ENCODE results near the gene CCDC69.

The CCDC69 gene

GRCh38 chr5:151183456-151184245, 40.2 kb downstream of the CCDC69 start:
- H3K4me3 ChIP-seq (ENCODE audit: low read depth, low read length), result no peak overlapping the region
- TF ChIP-seq CTCF (conservative IDR thresholded peaks at IDR 0.05; ENCODE audit: low read depth, low read length), result no peak
- DNase-seq (ENCODE audit: low read depth), result no peak

GRCh38 chr5:151182976-151183375, 40.9 kb downstream of the CCDC69 start:
- H3K4me3 ChIP-seq (ENCODE audit: low read depth, low read length), result no peak overlapping the region
- DNase-seq (ENCODE audit: low read depth), result no peak
- no peak for TF ChIP-seq CTCF (conservative IDR thresholded peaks at IDR 0.05; ENCODE audit: low read depth, low read length)

GRCh38 chr5:151182524-151182900, 41.4 kb downstream of the CCDC69 start:
- H3K4me3 ChIP-seq (ENCODE audit: low read depth, low read length), result no peak overlapping the region
- no peak for DNase-seq (ENCODE audit: low read depth)
- TF ChIP-seq CTCF (conservative IDR thresholded peaks at IDR 0.05; ENCODE audit: low read depth, low read length), result no peak

GRCh38 chr5:151181818-151182523, 41.9 kb downstream of the CCDC69 start:
- peak; percentile 13 for DNase-seq (ENCODE audit: low read depth)
- H3K4me3 ChIP-seq (ENCODE audit: low read depth, low read length), result no peak overlapping the region
- TF ChIP-seq CTCF (conservative IDR thresholded peaks at IDR 0.05; ENCODE audit: low read depth, low read length), result no peak

DNA sequence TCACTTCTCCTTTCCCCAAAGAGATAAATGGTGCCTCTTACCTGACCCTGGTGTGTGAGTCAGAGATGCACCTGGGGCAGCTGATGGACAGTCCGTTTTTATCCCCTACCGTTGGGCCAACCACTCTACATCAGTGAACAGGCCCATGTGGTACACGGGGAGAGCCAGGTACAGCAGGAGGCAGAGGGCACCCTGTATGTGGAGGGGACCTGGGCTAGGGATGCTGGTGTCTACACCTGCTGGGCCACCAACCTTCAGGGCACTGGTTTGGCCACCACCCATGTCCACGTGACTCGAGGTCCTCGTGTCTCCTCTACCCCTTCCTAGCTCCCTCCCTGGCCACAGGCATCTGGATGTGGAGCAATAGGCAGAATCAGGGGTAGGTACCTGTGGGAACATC, 43.6 kb downstream of the CCDC69 start:
- TF ChIP-seq CTCF (conservative IDR thresholded peaks at IDR 0.05; ENCODE audit: low read depth, low read length), result no peak
- no peak for DNase-seq (ENCODE audit: low read depth)

DNA sequence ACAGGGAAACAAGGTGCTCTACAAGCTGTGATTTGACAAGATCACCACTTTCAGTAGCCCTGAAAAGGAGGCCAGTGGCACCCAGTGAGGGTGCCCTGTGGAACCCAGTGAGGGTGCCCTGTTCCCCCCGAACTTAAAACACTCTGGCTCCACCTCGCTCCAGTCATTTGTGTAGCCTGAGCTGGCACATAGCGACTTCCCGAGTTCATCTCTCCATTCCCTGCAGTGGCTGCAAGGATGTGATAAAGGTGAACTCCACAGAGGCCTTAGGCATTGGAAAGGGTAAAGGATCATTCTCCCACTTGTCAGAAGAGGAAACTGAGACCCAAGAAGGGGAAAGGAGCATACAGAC, 44.4 kb downstream of the CCDC69 start:
- no peak overlapping the region for H3K4me3 ChIP-seq (ENCODE audit: low read depth, low read length)
- no peak for TF ChIP-seq CTCF (conservative IDR thresholded peaks at IDR 0.05; ENCODE audit: low read depth, low read length)
- DNase-seq (ENCODE audit: low read depth), result no peak

More for the DNA sequence above, 43.6 kb downstream of the CCDC69 start:
- no peak overlapping the region for H3K4me3 ChIP-seq (ENCODE audit: low read depth, low read length)
